OCI-LY7 (cell line): ENCODE results near the gene BMPER. TPM values are rescaled to one million over a fixed set of nuclear protein-coding genes. Genes with fewer than 3 reads are reported as not detected.

Experiments
- BruUV-seq: library from RNA; stranded (reverse); fragments of 400-500 nt; replicated peaks from 2 replicates; lab custom pipeline; 2021; lab: Mats Ljungman, UMichigan
- CTCF ChIA-PET: fragments of 300-600 bp; sonication (Branson Sonifier 250); formaldehyde crosslinking; loops from one replicate; lab custom pipeline; 2022; ENCODE audit warnings: antibody characterized with exemption; ENCODE audit not compliant: unreplicated experiment; lab: Charles Lee
- POLR2A ChIA-PET: fragments of 300-600 bp; sonication (Branson Sonifier 250); formaldehyde crosslinking; loops from one replicate; lab custom pipeline; 2022; ENCODE audit warnings: antibody characterized with exemption; lab: Charles Lee
- DNase-seq: peaks from one replicate; pipeline ENCODE4 v3.0.0-alpha.2; 2015; ENCODE audit warnings: low spot score
- H2AFZ ChIP-seq: fragments of 200-600 bp; sonication (generic), shearing (Covaris generic); 2 replicates; pipeline ENCODE4 v1.6.1; 2014; ENCODE audit warnings: mild to moderate bottlenecking, antibody characterized with exemption, low read length, moderate library complexity
- H3K27ac ChIP-seq: fragments of 200-600 bp; sonication (generic); 2 replicates; pipeline ENCODE4 v1.5.1; 2014; ENCODE audit warnings: mixed run types, low read depth, mild to moderate bottlenecking, moderate library complexity, low read length, inconsistent platforms; ENCODE audit not compliant: poor library complexity, severe bottlenecking
- H3K36me3 ChIP-seq: fragments of 200-600 bp; sonication (generic); 2 replicates; pipeline ENCODE4 v1.6.1; 2014; ENCODE audit warnings: mild to moderate bottlenecking, antibody characterized with exemption, low read length, moderate library complexity, mixed read lengths; ENCODE audit not compliant: insufficient read depth
- H3K4me1 ChIP-seq: fragments of 200-600 bp; sonication (generic); 2 replicates; pipeline ENCODE4 v1.5.1; 2014; ENCODE audit warnings: mild to moderate bottlenecking, low read length; ENCODE audit not compliant: insufficient read depth, poor library complexity, severe bottlenecking
- H3K4me2 ChIP-seq: fragments of 200-600 bp; sonication (generic); 2 replicates; pipeline ENCODE4 v1.6.1; 2014; ENCODE audit warnings: mild to moderate bottlenecking, low read length
- H3K4me3 ChIP-seq: fragments of 200-600 bp; sonication (generic); 2 replicates; pipeline ENCODE4 v1.5.1; 2014; ENCODE audit warnings: mild to moderate bottlenecking, low read depth, low read length; ENCODE audit not compliant: poor library complexity, severe bottlenecking
- H3K79me2 ChIP-seq: fragments of 200-600 bp; sonication (generic); 2 replicates; pipeline ENCODE4 v1.6.1; 2016; ENCODE audit warnings: low read depth, mild to moderate bottlenecking, low read length, moderate library complexity, mixed read lengths; ENCODE audit not compliant: insufficient read depth
- H3K9me2 ChIP-seq: fragments of 200-600 bp; sonication (generic); 2 replicates; pipeline ENCODE4 v1.6.1; 2016; ENCODE audit warnings: mild to moderate bottlenecking, low read length, mixed read lengths; ENCODE audit not compliant: insufficient read depth
- H3K9me3 ChIP-seq: fragments of 200-600 bp; sonication (generic); 2 replicates; pipeline ENCODE4 v1.6.1; 2014; ENCODE audit warnings: mild to moderate bottlenecking, mixed run types, low read length, mixed read lengths
- H4K20me1 ChIP-seq: fragments of 200-600 bp; sonication (generic); 2 replicates; pipeline ENCODE4 v1.6.1; 2014; ENCODE audit warnings: mild to moderate bottlenecking, antibody characterized with exemption, low read length, moderate library complexity, mixed read lengths; ENCODE audit not compliant: insufficient read depth
- CTCF ChIP-seq: fragments of 200-600 bp; sonication (generic); conservative IDR thresholded peaks from 2 replicates; pipeline ENCODE4 v1.5.1; 2014; ENCODE audit warnings: mild to moderate bottlenecking, antibody characterized with exemption, low read length, moderate library complexity, mixed read lengths
- EZH2phosphoT487 ChIP-seq: fragments of 200-600 bp; sonication (generic); IDR thresholded peaks from 2 replicates; pipeline ENCODE4 v1.6.1; 2018; ENCODE audit warnings: low read depth, borderline replicate concordance, mild to moderate bottlenecking, mixed run types, antibody characterized with exemption, low read length, moderate library complexity, mixed read lengths
- intact Hi-C: fragments of 100-400 bp; cut with micrococcal nuclease; formaldehyde crosslinking; loops from one replicate; pipeline ENCODE4 v1.10.0; 2022; ENCODE audit not compliant: unreplicated experiment
- total RNA-seq, 2 experiments: library from RNA; depleted of rRNA in 1 of 2; stranded (reverse); fragments of >200 nt in 1 of 2; shearing (Covaris generic) in 1 of 2; gene quantifications; 2 replicates each; pipeline ENCODE4 v1.2.3, GENCODE V29; 2014 to 2022

The BMPER gene
- total RNA-seq, 2 experiments from 2014 or later: not detected

- H3K9me2 ChIP-seq: no peaks in the 10 kb centered on the region
- no peak overlapping the region for H3K27ac ChIP-seq
- H2AFZ ChIP-seq: no peak overlapping the region
- H3K4me3 ChIP-seq: no peak overlapping the region
- DNase-seq: no peak
- ChIA-PET CTCF (no interaction called here), POLR2A (no interaction called here)
- no peaks in the 10 kb centered on the region for H3K9me3 ChIP-seq
- no peaks in the 10 kb centered on the region for H3K4me1 ChIP-seq
- no peaks in the 10 kb centered on the region for H3K36me3 ChIP-seq
- intact Hi-C loops: no loop called here
- BruUV-seq: no TSS peak
- H3K4me2 ChIP-seq: no peak overlapping the region
- no peaks in the 10 kb centered on the region for H4K20me1 ChIP-seq
- TF ChIP-seq CTCF: no peak
- TF ChIP-seq EZH2phosphoT487: no peak
- H3K79me2 ChIP-seq: no peaks in the 10 kb centered on the region
These were observed 191.4 kb downstream of the BMPER start for GRCh38 chr7:34096777-34097176.

- Histone ChIP-seq H3K4me2 (no peak overlapping the region), H3K9me2 (no peaks in the 10 kb centered on the region), H3K36me3 (no peaks in the 10 kb centered on the region), H4K20me1 (no peaks in the 10 kb centered on the region), H3K9me3 (no peaks in the 10 kb centered on the region), H3K4me1 (no peaks in the 10 kb centered on the region), H3K4me3 (no peak overlapping the region), H3K79me2 (no peaks in the 10 kb centered on the region), H3K27ac (no peak overlapping the region), H2AFZ (no peak overlapping the region)
- no peak for DNase-seq
- TF ChIP-seq CTCF (no peak), EZH2phosphoT487 (no peak)
- CTCF ChIA-PET: no interaction called here
- POLR2A ChIA-PET: no interaction called here
- no TSS peak for BruUV-seq
- intact Hi-C loops: no loop called here
These were observed 195.3 kb downstream of the BMPER start for GRCh38 chr7:34100661-34101060.

DNA sequence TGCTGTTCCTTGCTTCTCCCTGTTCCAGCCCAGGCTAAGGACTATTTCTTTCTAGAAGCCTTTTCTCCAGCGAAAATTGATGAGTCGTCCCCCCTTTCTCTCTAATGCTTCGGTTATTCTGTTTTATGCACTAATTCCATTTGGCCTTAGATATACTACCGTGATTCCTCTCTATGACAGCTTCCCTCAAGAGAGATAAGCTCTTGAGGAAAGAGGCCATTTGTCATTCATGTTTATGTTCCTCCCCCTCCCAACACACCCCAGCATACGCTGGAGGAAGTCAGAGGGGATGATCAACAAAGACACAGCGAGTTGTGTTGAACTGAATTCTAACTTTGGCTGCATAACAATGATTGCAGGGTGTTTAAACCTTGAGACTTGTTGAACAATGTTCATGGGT is 198.8 kb downstream of the BMPER start:
- BruUV-seq: no TSS peak
- H3K79me2 ChIP-seq: no peaks in the 10 kb centered on the region
- ChIA-PET CTCF (no interaction called here), POLR2A (interaction anchor here (0.6 kb wide), 1 partner anchor 238 kb away, joined by 4 read pairs; no protein-coding TSS in a partner anchor)
- no peaks in the 10 kb centered on the region for H3K36me3 ChIP-seq
- H4K20me1 ChIP-seq: no peaks in the 10 kb centered on the region
- no peak overlapping the region for H3K4me3 ChIP-seq
- no peak overlapping the region for H2AFZ ChIP-seq
- H3K4me2 ChIP-seq: no peak overlapping the region
- no peaks in the 10 kb centered on the region for H3K9me2 ChIP-seq
- H3K9me3 ChIP-seq: no peaks in the 10 kb centered on the region
- no peak for DNase-seq
- H3K4me1 ChIP-seq: no peaks in the 10 kb centered on the region
- TF ChIP-seq CTCF: no peak
- TF ChIP-seq EZH2phosphoT487: no peak
- intact Hi-C loops: no loop called here
- no peak overlapping the region for H3K27ac ChIP-seq
